ENCODE data around the gene NAXE. TPM values are rescaled to one million over a fixed set of nuclear protein-coding genes. Genes with fewer than 3 reads are reported as not detected.
"Not testable (repeated sequence)": the region's sequence is repeated elsewhere in the genome, so short reads cannot be mapped to it uniquely, and the experiment has no call there.

NAXE gene
- total and polyA plus RNA-seq, 2 of the 13 experiments (the other 11 are each of a cell fraction or from before 2014, with no cell fraction given), result 39.4 to 59.4 TPM

GRCh38 chr1:156629823-156630449 lies 38.4 kb downstream of the NAXE start (continued):
- TF ChIP-seq KLF16 (CRISPR knock-in tag; IDR thresholded peaks at IDR 0.05), result no peak
- no peak for TF ChIP-seq ZNF598 (CRISPR knock-in tag; IDR thresholded peaks at IDR 0.05; ENCODE audit: borderline replicate concordance)
- no peak for TF ChIP-seq ZNF564 (CRISPR knock-in tag; IDR thresholded peaks at IDR 0.05)
- no peak for TF ChIP-seq HNF1A (IDR thresholded peaks at IDR 0.05; ENCODE audit: low read depth)
- TF ChIP-seq HNF1A (CRISPR knock-in tag; IDR thresholded peaks at IDR 0.05; ENCODE audit: borderline replicate concordance), result no peak

- 13% methylated on average over 9 of the region's 9 CpGs for WGBS (ENCODE audit: low lambda C conversion rate)
- BruUV-seq (replicated peaks); H3K4me1 ChIP-seq (ENCODE audit: insufficient read depth, low read length); CTCF ChIA-PET (ENCODE audit: low intra/inter-chr PET ratio, low total read pairs); intact Hi-C loops (cut with micrococcal nuclease; ENCODE audit: unreplicated experiment); H3K9ac ChIP-seq (ENCODE audit: insufficient read depth, low read depth, low read length); H3K4me2 ChIP-seq (ENCODE audit: low read depth, low read length); H2AFZ ChIP-seq (ENCODE audit: low read length); FAIRE-seq; DNase-seq (ENCODE audit: low spot score); H3K9me3 ChIP-seq (ENCODE audit: low read length); H3K36me3 ChIP-seq (replicated peaks in 1 of 2; ENCODE audit: control insufficient read depth in 1 of 2, insufficient read depth in 2 of 2, low read length in 2 of 2); H3K27ac ChIP-seq (ENCODE audit: extremely low read length, insufficient read depth, low read length); H3K4me3 ChIP-seq (replicated peaks in 1 of 3; ENCODE audit: insufficient read depth in 1 of 3, low read depth in 2 of 3, low read length in 3 of 3); POLR2A ChIA-PET; H4K20me1 ChIP-seq (ENCODE audit: insufficient read depth, low read length); ATAC-seq; in situ Hi-C loops (cut with HindIII; ENCODE audit: extremely low pct_ligation_motif_present, low pct_unique_long_range_greater_than_20kb); H3K79me2 ChIP-seq (ENCODE audit: insufficient read depth, low read length): not testable (repeated sequence)
- TF ChIP-seq ZNF770 (CRISPR knock-in tag; IDR thresholded peaks at IDR 0.05), result 0 out of 2 replicates have a peak, but pooled peaks have one; percentile 21
- peaks cover 5 to 42% of the 10 kb centered on the region in 2 experiments for H3K27me3 ChIP-seq (ENCODE audit: control insufficient read depth in 1 of 2, insufficient read depth in 2 of 2, low read length in 2 of 2)
Measured at GRCh38 chr1:156631152-156631551, 39.6 kb downstream of the NAXE start.

Measured in HepG2 (cell line).